Measurements from ENCODE around the gene ZBBX.

Gene ZBBX

GRCh38 chr3:167354751-167355150, 25.3 kb downstream of the ZBBX start:
- TF ChIP-seq CTCF (IDR thresholded peaks at IDR 0.05; ENCODE audit: extremely low read depth, insufficient read depth, missing control alignments): no peak
- DNase-seq (ENCODE audit: low spot score): no peak
- in situ Hi-C loops (cut with MboI; ENCODE audit: low pct_unique_long_range_greater_than_20kb, low sequenced_read_pairs, unreplicated experiment): no loop called here

GRCh38 chr3:167350245-167350862, 29.7 kb downstream of the ZBBX start:
- in situ Hi-C loops (cut with MboI; ENCODE audit: low pct_unique_long_range_greater_than_20kb, low sequenced_read_pairs, unreplicated experiment): no loop called here
- peak; percentile 2 for DNase-seq (ENCODE audit: low spot score)
- peak; percentile 44 for TF ChIP-seq CTCF (IDR thresholded peaks at IDR 0.05; ENCODE audit: extremely low read depth, insufficient read depth, missing control alignments)

GRCh38 chr3:167346171-167346570, 33.9 kb downstream of the ZBBX start:
- in situ Hi-C loops (cut with MboI; ENCODE audit: low pct_unique_long_range_greater_than_20kb, low sequenced_read_pairs, unreplicated experiment): no loop called here
- no peak for TF ChIP-seq CTCF (IDR thresholded peaks at IDR 0.05; ENCODE audit: extremely low read depth, insufficient read depth, missing control alignments)
- DNase-seq (ENCODE audit: low spot score): no peak

- TF ChIP-seq CTCF (IDR thresholded peaks at IDR 0.05; ENCODE audit: extremely low read depth, insufficient read depth, missing control alignments): no peak
- DNase-seq (ENCODE audit: low spot score): no peak
- in situ Hi-C loops (cut with MboI; ENCODE audit: low pct_unique_long_range_greater_than_20kb, low sequenced_read_pairs, unreplicated experiment): no loop called here
These were observed 48.9 kb downstream of the ZBBX start for GRCh38 chr3:167330993-167331785.

GRCh38 chr3:167323572-167323971, 56.5 kb downstream of the ZBBX start:
- TF ChIP-seq CTCF (IDR thresholded peaks at IDR 0.05; ENCODE audit: extremely low read depth, insufficient read depth, missing control alignments): no peak
- in situ Hi-C loops (cut with MboI; ENCODE audit: low pct_unique_long_range_greater_than_20kb, low sequenced_read_pairs, unreplicated experiment): no loop called here
- no peak for DNase-seq (ENCODE audit: low spot score)

- in situ Hi-C loops (cut with MboI; ENCODE audit: low pct_unique_long_range_greater_than_20kb, low sequenced_read_pairs, unreplicated experiment): no loop called here
- DNase-seq (ENCODE audit: low spot score): no peak
These were observed 61.0 kb downstream of the ZBBX start for GRCh38 chr3:167318996-167319615.

More at GRCh38 chr3:167318996-167319615, 61.0 kb downstream of the ZBBX start:
- TF ChIP-seq CTCF (IDR thresholded peaks at IDR 0.05; ENCODE audit: extremely low read depth, insufficient read depth, missing control alignments): no peak

All from GM13977 (cell line).